ENCODE data around the gene ARF3.

- TF ChIP-seq POLR2A (IDR thresholded peaks at IDR 0.05; ENCODE audit: low read length) (no peak), MAX (IDR thresholded peaks at IDR 0.05) (no peak), USF2 (IDR thresholded peaks at IDR 0.05) (no peak), MYC (IDR thresholded peaks at IDR 0.05; ENCODE audit: borderline replicate concordance, low read length) (no peak), RFX5 (IDR thresholded peaks at IDR 0.05) (no peak), HDAC2 (IDR thresholded peaks at IDR 0.05) (no peak), JUNB (IDR thresholded peaks at IDR 0.05) (no peak), EP300 (IDR thresholded peaks at IDR 0.05) (no peak), JUN (IDR thresholded peaks at IDR 0.05) (no peak)
- TF ChIP-seq, protein P1, sequence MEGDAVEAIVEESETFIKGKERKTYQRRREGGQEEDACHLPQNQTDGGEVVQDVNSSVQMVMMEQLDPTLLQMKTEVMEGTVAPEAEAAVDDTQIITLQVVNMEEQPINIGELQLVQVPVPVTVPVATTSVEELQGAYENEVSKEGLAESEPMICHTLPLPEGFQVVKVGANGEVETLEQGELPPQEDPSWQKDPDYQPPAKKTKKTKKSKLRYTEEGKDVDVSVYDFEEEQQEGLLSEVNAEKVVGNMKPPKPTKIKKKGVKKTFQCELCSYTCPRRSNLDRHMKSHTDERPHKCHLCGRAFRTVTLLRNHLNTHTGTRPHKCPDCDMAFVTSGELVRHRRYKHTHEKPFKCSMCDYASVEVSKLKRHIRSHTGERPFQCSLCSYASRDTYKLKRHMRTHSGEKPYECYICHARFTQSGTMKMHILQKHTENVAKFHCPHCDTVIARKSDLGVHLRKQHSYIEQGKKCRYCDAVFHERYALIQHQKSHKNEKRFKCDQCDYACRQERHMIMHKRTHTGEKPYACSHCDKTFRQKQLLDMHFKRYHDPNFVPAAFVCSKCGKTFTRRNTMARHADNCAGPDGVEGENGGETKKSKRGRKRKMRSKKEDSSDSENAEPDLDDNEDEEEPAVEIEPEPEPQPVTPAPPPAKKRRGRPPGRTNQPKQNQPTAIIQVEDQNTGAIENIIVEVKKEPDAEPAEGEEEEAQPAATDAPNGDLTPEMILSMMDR (IDR thresholded peaks at IDR 0.05), result no peak
- TF ChIP-seq, protein P2, sequence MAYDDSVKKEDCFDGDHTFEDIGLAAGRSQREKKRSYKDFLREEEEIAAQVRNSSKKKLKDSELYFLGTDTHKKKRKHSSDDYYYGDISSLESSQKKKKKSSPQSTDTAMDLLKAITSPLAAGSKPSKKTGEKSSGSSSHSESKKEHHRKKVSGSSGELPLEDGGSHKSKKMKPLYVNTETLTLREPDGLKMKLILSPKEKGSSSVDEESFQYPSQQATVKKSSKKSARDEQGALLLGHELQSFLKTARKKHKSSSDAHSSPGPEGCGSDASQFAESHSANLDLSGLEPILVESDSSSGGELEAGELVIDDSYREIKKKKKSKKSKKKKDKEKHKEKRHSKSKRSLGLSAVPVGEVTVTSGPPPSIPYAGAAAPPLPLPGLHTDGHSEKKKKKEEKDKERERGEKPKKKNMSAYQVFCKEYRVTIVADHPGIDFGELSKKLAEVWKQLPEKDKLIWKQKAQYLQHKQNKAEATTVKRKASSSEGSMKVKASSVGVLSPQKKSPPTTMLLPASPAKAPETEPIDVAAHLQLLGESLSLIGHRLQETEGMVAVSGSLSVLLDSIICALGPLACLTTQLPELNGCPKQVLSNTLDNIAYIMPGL (CRISPR knock-in tag; IDR thresholded peaks at IDR 0.05; ENCODE audit: borderline replicate concordance), result no peak
Observed at GRCh38 chr12:49000346-49000745, 43.1 kb upstream of the ARF3 start.
